ENCODE measurements around the gene MAPK7.

DNA sequence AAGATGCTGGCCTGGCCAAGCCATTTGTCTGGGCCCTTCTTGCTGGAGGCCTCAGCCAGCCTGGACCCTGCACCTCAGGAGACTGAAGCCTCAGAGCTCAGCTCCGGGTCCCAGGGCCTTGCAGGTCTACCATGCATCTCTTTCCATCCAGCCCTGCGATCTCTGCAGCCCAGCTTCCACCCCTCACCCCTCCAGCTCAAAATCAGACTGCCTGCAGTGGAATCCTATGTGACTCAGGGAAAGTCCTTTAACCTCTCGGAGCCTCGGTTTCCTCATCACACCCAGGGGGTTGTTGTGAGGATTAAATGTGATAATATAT, 12.8 kb upstream of the MAPK7 start:
- TF ChIP-seq, protein P1, sequence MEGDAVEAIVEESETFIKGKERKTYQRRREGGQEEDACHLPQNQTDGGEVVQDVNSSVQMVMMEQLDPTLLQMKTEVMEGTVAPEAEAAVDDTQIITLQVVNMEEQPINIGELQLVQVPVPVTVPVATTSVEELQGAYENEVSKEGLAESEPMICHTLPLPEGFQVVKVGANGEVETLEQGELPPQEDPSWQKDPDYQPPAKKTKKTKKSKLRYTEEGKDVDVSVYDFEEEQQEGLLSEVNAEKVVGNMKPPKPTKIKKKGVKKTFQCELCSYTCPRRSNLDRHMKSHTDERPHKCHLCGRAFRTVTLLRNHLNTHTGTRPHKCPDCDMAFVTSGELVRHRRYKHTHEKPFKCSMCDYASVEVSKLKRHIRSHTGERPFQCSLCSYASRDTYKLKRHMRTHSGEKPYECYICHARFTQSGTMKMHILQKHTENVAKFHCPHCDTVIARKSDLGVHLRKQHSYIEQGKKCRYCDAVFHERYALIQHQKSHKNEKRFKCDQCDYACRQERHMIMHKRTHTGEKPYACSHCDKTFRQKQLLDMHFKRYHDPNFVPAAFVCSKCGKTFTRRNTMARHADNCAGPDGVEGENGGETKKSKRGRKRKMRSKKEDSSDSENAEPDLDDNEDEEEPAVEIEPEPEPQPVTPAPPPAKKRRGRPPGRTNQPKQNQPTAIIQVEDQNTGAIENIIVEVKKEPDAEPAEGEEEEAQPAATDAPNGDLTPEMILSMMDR (IDR thresholded peaks at IDR 0.05): no peak
- TF ChIP-seq, protein P2, sequence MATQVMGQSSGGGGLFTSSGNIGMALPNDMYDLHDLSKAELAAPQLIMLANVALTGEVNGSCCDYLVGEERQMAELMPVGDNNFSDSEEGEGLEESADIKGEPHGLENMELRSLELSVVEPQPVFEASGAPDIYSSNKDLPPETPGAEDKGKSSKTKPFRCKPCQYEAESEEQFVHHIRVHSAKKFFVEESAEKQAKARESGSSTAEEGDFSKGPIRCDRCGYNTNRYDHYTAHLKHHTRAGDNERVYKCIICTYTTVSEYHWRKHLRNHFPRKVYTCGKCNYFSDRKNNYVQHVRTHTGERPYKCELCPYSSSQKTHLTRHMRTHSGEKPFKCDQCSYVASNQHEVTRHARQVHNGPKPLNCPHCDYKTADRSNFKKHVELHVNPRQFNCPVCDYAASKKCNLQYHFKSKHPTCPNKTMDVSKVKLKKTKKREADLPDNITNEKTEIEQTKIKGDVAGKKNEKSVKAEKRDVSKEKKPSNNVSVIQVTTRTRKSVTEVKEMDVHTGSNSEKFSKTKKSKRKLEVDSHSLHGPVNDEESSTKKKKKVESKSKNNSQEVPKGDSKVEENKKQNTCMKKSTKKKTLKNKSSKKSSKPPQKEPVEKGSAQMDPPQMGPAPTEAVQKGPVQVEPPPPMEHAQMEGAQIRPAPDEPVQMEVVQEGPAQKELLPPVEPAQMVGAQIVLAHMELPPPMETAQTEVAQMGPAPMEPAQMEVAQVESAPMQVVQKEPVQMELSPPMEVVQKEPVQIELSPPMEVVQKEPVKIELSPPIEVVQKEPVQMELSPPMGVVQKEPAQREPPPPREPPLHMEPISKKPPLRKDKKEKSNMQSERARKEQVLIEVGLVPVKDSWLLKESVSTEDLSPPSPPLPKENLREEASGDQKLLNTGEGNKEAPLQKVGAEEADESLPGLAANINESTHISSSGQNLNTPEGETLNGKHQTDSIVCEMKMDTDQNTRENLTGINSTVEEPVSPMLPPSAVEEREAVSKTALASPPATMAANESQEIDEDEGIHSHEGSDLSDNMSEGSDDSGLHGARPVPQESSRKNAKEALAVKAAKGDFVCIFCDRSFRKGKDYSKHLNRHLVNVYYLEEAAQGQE (IDR thresholded peaks at IDR 0.05; ENCODE audit: low read depth, low read length): no peak
- no peak for TF ChIP-seq JUND (IDR thresholded peaks at IDR 0.05)

All from SK-N-SH (cell line).